NT2/D1 (cell line): ENCODE data around the gene SPRR1A.

Experiments
- SUZ12 ChIP-seq: IDR thresholded peaks from 2 replicates; pipeline ENCODE4 v1.6.1; 2011; ENCODE audit not compliant: insufficient read length, insufficient read depth; ENCODE audit errors: extremely low read depth
- YY1 ChIP-seq: IDR thresholded peaks from 2 replicates; pipeline ENCODE4 v1.6.1; 2011; ENCODE audit not compliant: insufficient read length, insufficient read depth
- ZNF274 ChIP-seq: IDR thresholded peaks from 2 replicates; pipeline ENCODE4 v1.6.1; 2011; ENCODE audit warnings: mild to moderate bottlenecking, low read depth, low read length

GRCh38 chr1:152976688-152977087, 7.2 kb upstream of the SPRR1A start:
- TF ChIP-seq ZNF274 (no peak), YY1 (no peak), SUZ12 (no peak)
